Psoas muscle (tissue), 8 donors: ENCODE results near the gene OPN3. TPM values are rescaled to one million over a fixed set of nuclear protein-coding genes. Genes with fewer than 3 reads are reported as not detected.

Experiments used
- ATAC-seq, 4 donors: fragments of 200-7000 bp; cut with Tn5 transposase; one replicate each; pipeline ENCODE4 v1.9.1; 2020; ENCODE audit warnings: moderate library complexity in 3 of 4, mild to moderate bottlenecking in 2 of 4
- DNase-seq, 2 donors: peaks; one replicate each; pipeline ENCODE4 v3.0.0-alpha.2; 2020
- H3K27ac ChIP-seq: fragments of 200-600 bp; one replicate; pipeline ENCODE4 v1.8.0; 2022
- H3K27me3 ChIP-seq, 3 donors: fragments of 200-600 bp in 1 of 3; one replicate each; pipeline versions ENCODE4 v1.6.1 to v1.8.0; 2013 to 2022; ENCODE audit warnings: low read length in 2 of 3, mild to moderate bottlenecking in 2 of 3, moderate library complexity in 1 of 3; ENCODE audit not compliant: insufficient read depth in 3 of 3
- H3K36me3 ChIP-seq, 2 donors: fragments of 200-600 bp in 1 of 2; one replicate each; pipeline versions ENCODE4 v1.6.1 to v1.8.0; 2013 to 2022; ENCODE audit warnings: low read depth in 1 of 2, mild to moderate bottlenecking in 1 of 2, moderate library complexity in 1 of 2; ENCODE audit not compliant: insufficient read depth in 1 of 2
- H3K4me1 ChIP-seq: fragments of 200-600 bp; one replicate; pipeline ENCODE4 v1.8.0; 2022
- H3K4me3 ChIP-seq: fragments of 200-600 bp; one replicate; pipeline ENCODE4 v1.8.0; 2022; ENCODE audit warnings: mild to moderate bottlenecking
- H3K9me3 ChIP-seq: fragments of 200-600 bp; one replicate; pipeline ENCODE4 v1.8.0; 2022
- CTCF ChIP-seq: fragments of 200-600 bp; IDR thresholded peaks from one replicate; pipeline ENCODE4 v1.8.0; 2022; ENCODE audit warnings: antibody characterized with exemption
- WGBS, 3 donors: extraction: QIAGEN DNeasy Blood & Tissue Kit; methylation state at CpG; one replicate each; pipeline versions ENCODE4 v1.1.6 to v1.1.7; 2013; 5-methylcytosine and 5-hydroxymethylcytosine counted together
- intact Hi-C, 2 donors: fragments of 100-400 bp; cut with DNase I; formaldehyde crosslinking; loops; one replicate each; pipeline versions ENCODE4 v1.11.0 to v1.14.2; 2022
- polyA plus RNA-seq, 3 donors: library from polyadenylated mRNA; stranded (reverse); fragments of 200-250 nt; gene quantifications; one replicate each; pipeline ENCODE4 v1.2.3, GENCODE V29; 2013
- total RNA-seq, 4 donors: library from RNA; stranded (reverse); fragmentation: NEBNext Ultra II Directional in 2 of 4; extraction: Animal tissue kit (Norgen Biotek cat#: 25700) in 2 of 4; gene quantifications; one replicate each; pipeline versions ENCODE4 v1.2.1 to v1.2.4, GENCODE V29; 2021 to 2023
- donor health status: healthy with polysubstance abuse.
- donor health status: DM: no; HTN: no; CAD: no; lungs with moderate emphysema.
- donor health status: Bipolar disorder and iron deficiency.
- donor health status: healthy.
- donor health status: DM: yes; HTN: yes; CAD: no.
- donor health status: DM: no; HTN: no; CAD: no.
- donor health status: DM: no; HTN: no; CAD: no.
- donor health status: DM: yes; HTN: yes; CAD: no.

The OPN3 gene
- total and polyA plus RNA-seq, 7 donors: 1.7 to 7.0 (median 4.1) TPM

- DNase-seq (no peak), ATAC-seq (no peak)
- H3K27me3 ChIP-seq: peaks cover 0 to 7% (median 0%) of the 10 kb centered on the region in 3 donors
- H3K4me3 ChIP-seq: no peak overlapping the region
- no peaks in the 10 kb centered on the region for H3K36me3 ChIP-seq
- WGBS, 3 donors: 91 to 96% (median 94%) methylated on average over 3 of the region's 3 CpGs
- no peaks in the 10 kb centered on the region for H3K4me1 ChIP-seq
- intact Hi-C loops: no loop called here
- TF ChIP-seq CTCF: no peak
- no peak overlapping the region for H3K27ac ChIP-seq
- no peaks in the 10 kb centered on the region for H3K9me3 ChIP-seq
Observed at GRCh38 chr1:241658081-241658793, 18.1 kb upstream of the OPN3 start.

- no peaks in the 10 kb centered on the region for H3K36me3 ChIP-seq
- H3K9me3 ChIP-seq: no peaks in the 10 kb centered on the region
- H3K4me1 ChIP-seq: no peaks in the 10 kb centered on the region
- no peak overlapping the region for H3K4me3 ChIP-seq
- ATAC-seq: no peak
- peaks cover 0 to 14% (median 0%) of the 10 kb centered on the region in 3 donors for H3K27me3 ChIP-seq
- intact Hi-C loops: no loop called here
- WGBS, 3 donors: 85 to 95% (median 85%) methylated on average over 1 of the region's 1 CpG
- DNase-seq: no peak
- TF ChIP-seq CTCF: no peak
- H3K27ac ChIP-seq: no peak overlapping the region
Observed at GRCh38 chr1:241654641-241655040, 14.5 kb upstream of the OPN3 start.

GRCh38 chr1:241654019-241654418 lies 13.8 kb upstream of the OPN3 start:
- ATAC-seq: no peak
- no peak for TF ChIP-seq CTCF

GRCh38 chr1:241652012-241652411 lies 11.8 kb upstream of the OPN3 start, which contains the start of gene WDR64:
Gene WDR64, plus strand, starts transcription at chr1:241652281. Its CDS starts 204 bp downstream, at chr1:241652485.
- DNase-seq: no peak

More at GRCh38 chr1:241654019-241654418, 13.8 kb upstream of the OPN3 start:
- no peaks in the 10 kb centered on the region for H3K36me3 ChIP-seq
- no peaks in the 10 kb centered on the region for H3K9me3 ChIP-seq
- no peak for DNase-seq
- H3K4me3 ChIP-seq: no peak overlapping the region
- H3K4me1 ChIP-seq: no peaks in the 10 kb centered on the region
- 13 to 32% (median 21%) methylated on average over 1 of the region's 1 CpG for WGBS, 3 donors
- H3K27me3 ChIP-seq: peaks cover 0 to 14% (median 0%) of the 10 kb centered on the region in 3 donors
- intact Hi-C loops: no loop called here
- H3K27ac ChIP-seq: no peak overlapping the region

More at GRCh38 chr1:241652012-241652411, 11.8 kb upstream of the OPN3 start, which contains the start of gene WDR64:
- H3K27me3 ChIP-seq: peaks cover 0 to 12% (median 0%) of the 10 kb centered on the region in 3 donors
- H3K27ac ChIP-seq: no peak within 1 kb of the TSS
- WGBS, 3 donors: 85 to 91% (median 91%) methylated on average over 4 of the region's 4 CpGs
- H3K9me3 ChIP-seq: no peaks in the 10 kb centered on the region
- no peak for ATAC-seq
- H3K4me1 ChIP-seq: no peaks in the 10 kb centered on the region
- H3K36me3 ChIP-seq: no peaks in the 10 kb centered on the region
- H3K4me3 ChIP-seq: no peak within 1 kb of the TSS
- no peak for TF ChIP-seq CTCF
- intact Hi-C loops: no loop called here
